Right lobe of liver (tissue), 6 donors: ENCODE data around the gene TPGS2. TPM values are rescaled to one million over a fixed set of nuclear protein-coding genes. Genes with fewer than 3 reads are reported as not detected.

Experiments
- ATAC-seq, 4 donors: fragments of 200-7000 bp; cut with Tn5 transposase; one replicate each; pipeline ENCODE4 v1.9.1; 2020; ENCODE audit warnings: mild to moderate bottlenecking in 4 of 4, moderate library complexity in 4 of 4
- DNase-seq, 3 donors: peaks; one replicate each; pipeline ENCODE4 v3.0.0-alpha.2; 2020
- H3K27ac ChIP-seq, 3 donors: fragments of 200-600 bp; one replicate each; pipeline ENCODE4 v1.8.0; 2022
- H3K27me3 ChIP-seq, 2 donors: fragments of 200-600 bp; one replicate each; pipeline ENCODE4 v1.8.0; 2022
- H3K36me3 ChIP-seq, 4 donors: fragments of 200-600 bp; sonication (generic) in 1 of 4; one replicate each; pipeline versions ENCODE4 v1.5.1 to v1.8.0; 2017 to 2022; ENCODE audit warnings: control low read depth in 1 of 4
- H3K4me1 ChIP-seq, 4 donors: fragments of 200-600 bp; sonication (generic) in 1 of 4; one replicate each; pipeline versions ENCODE4 v1.5.1 to v1.8.0; 2017 to 2022; ENCODE audit warnings: control low read depth in 1 of 4
- H3K4me3 ChIP-seq, 3 donors: fragments of 200-600 bp; one replicate each; pipeline ENCODE4 v1.8.0; 2022
- H3K9me3 ChIP-seq, 4 donors: fragments of 200-600 bp; sonication (generic) in 1 of 4; one replicate each; pipeline versions ENCODE4 v1.5.1 to v1.8.0; 2017 to 2022; ENCODE audit warnings: control low read depth in 1 of 4
- CTCF ChIP-seq, 4 donors: fragments of 200-600 bp in 3 of 4; fragments of 450-650 bp in 1 of 4; IDR thresholded peaks; one replicate each; pipeline versions ENCODE4 v1.5.1 to v1.8.0; 2016 to 2022; ENCODE audit warnings: antibody characterized with exemption in 4 of 4, mild to moderate bottlenecking in 2 of 4
- POLR2A ChIP-seq: fragments of 450-650 bp; IDR thresholded peaks from one replicate; pipeline ENCODE4 v1.6.1; 2017; ENCODE audit warnings: antibody characterized with exemption, mild to moderate bottlenecking
- WGBS: methylation state at CpG from one replicate; pipeline ENCODE4 v1.1.6; 2018; ENCODE audit warnings: low coverage, low lambda C conversion rate; ENCODE audit not compliant: insufficient coverage; ENCODE audit errors: missing lambda C conversion rate; 5-methylcytosine and 5-hydroxymethylcytosine counted together
- intact Hi-C, 2 donors: fragments of 100-400 bp; cut with DNase I; formaldehyde crosslinking; loops; one replicate each; pipeline versions ENCODE4 v1.11.2 to v1.14.1; 2022
- total RNA-seq, 6 experiments: library from RNA; depleted of rRNA in 2 of 6; stranded (reverse); fragments of >200 nt in 2 of 6; fragmentation: NEBNext Ultra II Directional in 3 of 6; extraction: Animal tissue kit (Norgen Biotek cat#: 25700) in 3 of 6; gene quantifications; one replicate each; pipeline versions ENCODE4 v1.1.0 to v1.2.4, GENCODE V29; 2016 to 2023
- donor health status: DM: no; HTN: yes; CAD: no.
- donor health status: DM: no; HTN: no; CAD: no.
- donor health status: DM: no; HTN: no; CAD: no.
- donor health status: DM: no; HTN: yes; CAD: no.
- donor health status: DM: no; HTN: yes; CAD: no.

Gene TPGS2
- total RNA-seq, 6 experiments from 2014 or later = 14.0 to 56.2 (median 23.1) TPM

GRCh38 chr18:36744261-36744876 is 84.4 kb downstream of the TPGS2 start:
- ATAC-seq = no peak
- WGBS = 81% methylated on average over 6 of the region's 6 CpGs
- intact Hi-C loops = no loop called here

More at GRCh38 chr18:36744261-36744876, 84.4 kb downstream of the TPGS2 start:
- DNase-seq = no peak
- no peak for TF ChIP-seq POLR2A
- TF ChIP-seq CTCF (IDR thresholded peaks at IDR 0.05) = no peak
- no peaks in the 10 kb centered on the region for H3K36me3 ChIP-seq
- H3K9me3 ChIP-seq = no peaks in the 10 kb centered on the region
- H3K27ac ChIP-seq = no peak overlapping the region
- H3K4me1 ChIP-seq = no peaks in the 10 kb centered on the region
- H3K27me3 ChIP-seq = no peaks in the 10 kb centered on the region
- H3K4me3 ChIP-seq = no peak overlapping the region

Other genes starting within 250 kb of the TPGS2 start
- gene KIAA1328, start 125 bp upstream of the TPGS2 start, total RNA-seq = 1 to 10 TPM; 2.0 to 4.5 (median 2.9) TPM